ENCODE measurements around the gene MAPK8IP2. TPM values are rescaled to one million over a fixed set of nuclear protein-coding genes. Genes with fewer than 3 reads are reported as not detected.
"Not testable (repeated sequence)": the region's sequence is repeated elsewhere in the genome, so short reads cannot be mapped to it uniquely, and the experiment has no call there.

Gene MAPK8IP2
- total RNA-seq, 1 experiment from 2014 or later, result 0.79 TPM

GRCh38 chr22:50640857-50641647 is 40.5 kb downstream of the MAPK8IP2 start:
- no peaks in the 10 kb centered on the region for H3K79me2 ChIP-seq (ENCODE audit: low read depth)
- H3F3A ChIP-seq (ENCODE audit: insufficient read depth, low read depth), result no peaks in the 10 kb centered on the region
- no peak for DNase-seq
- H3K4me2 ChIP-seq, result no peak overlapping the region
- no peaks in the 10 kb centered on the region for H4K20me1 ChIP-seq (ENCODE audit: insufficient read depth)
- H3K4me3 ChIP-seq, result no peak overlapping the region
- POLR2A ChIA-PET (ENCODE audit: unreplicated experiment), result no interaction called here
- H3K27me3 ChIP-seq (ENCODE audit: insufficient read depth, low read depth), result peaks cover 31% of the 10 kb centered on the region
- H2AFZ ChIP-seq, result no peak overlapping the region
- TF ChIP-seq CTCF (conservative IDR thresholded peaks at IDR 0.05) (no peak), EZH2 (IDR thresholded peaks at IDR 0.05; ENCODE audit: low read depth) (no peak)
- H3K4me1 ChIP-seq (replicated peaks; ENCODE audit: insufficient read depth), result no peaks in the 10 kb centered on the region
- no peaks in the 10 kb centered on the region; the same call in 1 of the 2 replicates for H3K9me3 ChIP-seq (ENCODE audit: insufficient read depth, low read depth)
- CTCF ChIA-PET, result interaction anchor here (0.6 kb wide), 1 partner anchor 134 kb away, joined by 3 read pairs; no protein-coding TSS in a partner anchor
- H3K27ac ChIP-seq, result no peak overlapping the region
- intact Hi-C loops (cut with micrococcal nuclease; ENCODE audit: unreplicated experiment), result no loop called here
- H3K36me3 ChIP-seq (ENCODE audit: low read depth), result no peaks in the 10 kb centered on the region
- no TSS peak for BruUV-seq (replicated peaks)
- H3K9me2 ChIP-seq (ENCODE audit: insufficient read depth), result no peaks in the 10 kb centered on the region

- intact Hi-C loops (cut with micrococcal nuclease; ENCODE audit: unreplicated experiment), result no loop called here
- no TSS peak for BruUV-seq (replicated peaks)
- no peaks in the 10 kb centered on the region for H3K79me2 ChIP-seq (ENCODE audit: low read depth)
- ChIA-PET POLR2A (ENCODE audit: unreplicated experiment) (no interaction called here), CTCF (no interaction called here)
- no peak overlapping the region for H3K4me3 ChIP-seq
- peaks cover 33% of the 10 kb centered on the region for H3K27me3 ChIP-seq (ENCODE audit: insufficient read depth, low read depth)
- no peak for DNase-seq
- H3K4me1 ChIP-seq (replicated peaks; ENCODE audit: insufficient read depth), result no peaks in the 10 kb centered on the region
- H3K27ac ChIP-seq, result no peak overlapping the region
- H3K9me3 ChIP-seq (ENCODE audit: insufficient read depth, low read depth), result no peaks in the 10 kb centered on the region; the same call in 1 of the 2 replicates
- H2AFZ ChIP-seq, result no peak overlapping the region
- H3K36me3 ChIP-seq (ENCODE audit: low read depth), result no peaks in the 10 kb centered on the region
- no peak for TF ChIP-seq EZH2 (IDR thresholded peaks at IDR 0.05; ENCODE audit: low read depth)
- no peak; the same call in 1 of the 2 replicates for TF ChIP-seq CTCF (conservative IDR thresholded peaks at IDR 0.05)
- H3F3A ChIP-seq (ENCODE audit: insufficient read depth, low read depth), result no peaks in the 10 kb centered on the region
- H3K9me2 ChIP-seq (ENCODE audit: insufficient read depth), result no peaks in the 10 kb centered on the region
- no peaks in the 10 kb centered on the region for H4K20me1 ChIP-seq (ENCODE audit: insufficient read depth)
- no peak overlapping the region for H3K4me2 ChIP-seq
Measured at GRCh38 chr22:50641696-50642607, 41.4 kb downstream of the MAPK8IP2 start.

GRCh38 chr22:50643021-50643820 is 42.6 kb downstream of the MAPK8IP2 start:
- H3F3A ChIP-seq (ENCODE audit: insufficient read depth, low read depth); BruUV-seq (replicated peaks); POLR2A ChIA-PET (ENCODE audit: unreplicated experiment); H3K4me3 ChIP-seq; H3K9me2 ChIP-seq (ENCODE audit: insufficient read depth); H2AFZ ChIP-seq; H4K20me1 ChIP-seq (ENCODE audit: insufficient read depth); H3K36me3 ChIP-seq (ENCODE audit: low read depth); H3K79me2 ChIP-seq (ENCODE audit: low read depth); DNase-seq; H3K4me2 ChIP-seq; intact Hi-C loops (cut with micrococcal nuclease; ENCODE audit: unreplicated experiment); CTCF ChIA-PET; H3K4me1 ChIP-seq (replicated peaks; ENCODE audit: insufficient read depth); H3K27ac ChIP-seq: not testable (repeated sequence)
- peaks cover 33% of the 10 kb centered on the region for H3K27me3 ChIP-seq (ENCODE audit: insufficient read depth, low read depth)
- H3K9me3 ChIP-seq (ENCODE audit: insufficient read depth, low read depth), result peaks cover 10% of the 10 kb centered on the region

- H3K27me3 ChIP-seq (ENCODE audit: insufficient read depth, low read depth), result peaks cover 33% of the 10 kb centered on the region
- H3F3A ChIP-seq (ENCODE audit: insufficient read depth, low read depth); H3K4me1 ChIP-seq (replicated peaks; ENCODE audit: insufficient read depth); CTCF ChIA-PET; BruUV-seq (replicated peaks); H3K4me2 ChIP-seq; H3K4me3 ChIP-seq; H3K9me2 ChIP-seq (ENCODE audit: insufficient read depth); H4K20me1 ChIP-seq (ENCODE audit: insufficient read depth); H3K79me2 ChIP-seq (ENCODE audit: low read depth); H3K27ac ChIP-seq; H3K36me3 ChIP-seq (ENCODE audit: low read depth); H2AFZ ChIP-seq; DNase-seq; POLR2A ChIA-PET (ENCODE audit: unreplicated experiment); intact Hi-C loops (cut with micrococcal nuclease; ENCODE audit: unreplicated experiment): not testable (repeated sequence)
- H3K9me3 ChIP-seq (ENCODE audit: insufficient read depth, low read depth), result peaks cover 15% of the 10 kb centered on the region
Measured at GRCh38 chr22:50643821-50644101, 43.2 kb downstream of the MAPK8IP2 start.

Measured in PC-9 (cell line).